NCI-H2081 (cell line): ENCODE data around the gene CDK15.

Experiments
- DNase-seq, 2 experiments: peaks; one replicate each; lab custom pipeline; 2025; lab: John Stamatoyannopoulos, UW

Gene CDK15

GRCh38 chr2:201871471-201871870 is 65.1 kb downstream of the CDK15 start:
- DNase-seq = no peak

GRCh38 chr2:201872591-201872990 is 66.3 kb downstream of the CDK15 start:
- DNase-seq = no peak

GRCh38 chr2:201879996-201880395 is 73.7 kb downstream of the CDK15 start:
- no peak for DNase-seq

- DNase-seq = no peak
Measured at GRCh38 chr2:201880579-201880978, 74.2 kb downstream of the CDK15 start.

GRCh38 chr2:201880993-201881611 is 74.8 kb downstream of the CDK15 start:
- DNase-seq = no peak

GRCh38 chr2:201881741-201882140 is 75.4 kb downstream of the CDK15 start:
- DNase-seq = no peak

GRCh38 chr2:201882353-201883090 is 76.2 kb downstream of the CDK15 start:
- peak; percentile 39 to 55 for DNase-seq

- no peak for DNase-seq
Measured at GRCh38 chr2:201883606-201884369, 77.5 kb downstream of the CDK15 start.

GRCh38 chr2:201886504-201886903 is 80.2 kb downstream of the CDK15 start:
- DNase-seq = no peak

- peak; percentile 5 to 25 for DNase-seq
Measured at GRCh38 chr2:201887773-201888425, 81.6 kb downstream of the CDK15 start.

- peak in 1 of 2 experiments; percentile 21 for DNase-seq
Measured at GRCh38 chr2:201888426-201888800, 82.1 kb downstream of the CDK15 start.

- no peak for DNase-seq
Measured at GRCh38 chr2:201890453-201890852, 84.1 kb downstream of the CDK15 start.

GRCh38 chr2:201891676-201892075 is 85.3 kb downstream of the CDK15 start:
- no peak for DNase-seq

- DNase-seq = no peak
Measured at GRCh38 chr2:201892516-201892915, 86.2 kb downstream of the CDK15 start.

- DNase-seq = peak in 1 of 2 experiments; percentile 12
Measured at GRCh38 chr2:201900362-201900761, 94.0 kb downstream of the CDK15 start.

- no peak for DNase-seq
Measured at GRCh38 chr2:201901786-201902185, 95.4 kb downstream of the CDK15 start.

- DNase-seq = no peak
Measured at GRCh38 chr2:201904538-201905420, 98.4 kb downstream of the CDK15 start.

GRCh38 chr2:201906777-201907562 is 100.6 kb downstream of the CDK15 start:
- DNase-seq = no peak

- DNase-seq = no peak
Measured at GRCh38 chr2:201907563-201907881, 101.2 kb downstream of the CDK15 start.

GRCh38 chr2:201908901-201909300 is 102.6 kb downstream of the CDK15 start:
- DNase-seq = no peak

- DNase-seq = no peak
Measured at GRCh38 chr2:201909348-201909747, 103.0 kb downstream of the CDK15 start.
